Transverse colon (tissue), 4 donors: ENCODE measurements around the gene GCN1. TPM values are rescaled to one million over a fixed set of nuclear protein-coding genes. Genes with fewer than 3 reads are reported as not detected.

Experiments
- DNase-seq: peaks from one replicate; pipeline ENCODE4 v3.0.0-alpha.2; 2019
- H3K27ac ChIP-seq, 4 donors: fragments of 200-600 bp; sonication (generic); 2 replicates each; pipeline ENCODE4 v1.5.1; 2016 to 2018; ENCODE audit warnings: inconsistent platforms in 4 of 4
- H3K27me3 ChIP-seq: fragments of 200-600 bp; sonication (generic); 2 replicates; pipeline ENCODE4 v1.5.1; 2017; ENCODE audit warnings: inconsistent platforms
- H3K36me3 ChIP-seq, 4 donors: fragments of 200-600 bp; sonication (generic); 2 replicates each; pipeline ENCODE4 v1.5.1; 2017 to 2019; ENCODE audit warnings: inconsistent platforms in 4 of 4
- H3K4me1 ChIP-seq, 4 donors: fragments of 200-600 bp; sonication (generic); 2 replicates each; pipeline ENCODE4 v1.5.1; 2017 to 2020; ENCODE audit warnings: inconsistent platforms in 4 of 4
- H3K4me3 ChIP-seq, 4 donors: fragments of 200-600 bp; sonication (generic); 1 replicate in 1 of 4; 2 replicates in 3 of 4; pipeline versions ENCODE4 v1.5.1 to v1.6.1; 2017 to 2019; ENCODE audit warnings: inconsistent platforms in 4 of 4
- H3K9me3 ChIP-seq, 2 donors: fragments of 200-600 bp; sonication (generic); 2 replicates each; pipeline ENCODE4 v1.5.1; 2017 to 2019; ENCODE audit warnings: inconsistent platforms in 2 of 2
- CTCF ChIP-seq, 5 experiments: fragments of 200-600 bp in 3 of 5; fragments of 450-650 bp in 2 of 5; sonication (generic) in 3 of 5; IDR thresholded peaks; 1 replicate in 2 of 5; 2 replicates in 3 of 5; pipeline ENCODE4 v1.5.1; 2016 to 2017; ENCODE audit warnings: antibody characterized with exemption in 5 of 5, inconsistent platforms in 3 of 5, mild to moderate bottlenecking in 2 of 5, moderate library complexity in 1 of 5
- EP300 ChIP-seq: sonication (generic); formaldehyde crosslinking; IDR thresholded peaks from one replicate; pipeline ENCODE4 v1.6.1; 2017; ENCODE audit warnings: antibody characterized with exemption, low read depth
- POLR2A ChIP-seq: fragments of 450-650 bp; IDR thresholded peaks from one replicate; pipeline ENCODE4 v1.6.1; 2016; ENCODE audit warnings: antibody characterized with exemption, mild to moderate bottlenecking, moderate library complexity
- POLR2AphosphoS5 ChIP-seq, 3 donors: sonication (generic); formaldehyde crosslinking; IDR thresholded peaks; one replicate each; pipeline ENCODE4 v1.6.1; 2016; ENCODE audit warnings: antibody characterized with exemption in 3 of 3
- WGBS, 2 donors: methylation state at CpG; one replicate each; pipeline ENCODE4 v1.1.5; 2018; ENCODE audit warnings: low coverage in 1 of 2; 5-methylcytosine and 5-hydroxymethylcytosine counted together
- in situ Hi-C, 4 donors: fragments of 200-750 bp; cut with MboI; loops; one replicate each; pipeline versions ENCODE4 v1.15.0 to v1.15.1; 2017; ENCODE audit warnings: low sequenced_read_pairs in 3 of 4, low pct_ligation_motif_present in 1 of 4, low pct_unique_long_range_greater_than_20kb in 1 of 4
- intact Hi-C: fragments of 100-400 bp; cut with DNase I; formaldehyde crosslinking; loops from one replicate; pipeline ENCODE4 v1.15.1; 2023; ENCODE audit warnings: low total_unique reads
- total RNA-seq, 4 donors: library from RNA; depleted of rRNA; stranded (reverse); fragments of >200 nt; gene quantifications; one replicate each; pipeline ENCODE4 v1.1.0, GENCODE V29; 2016

The GCN1 gene
- total RNA-seq, 4 donors from 2014 or later, result 70.0 to 141 (median 107) TPM

GRCh38 chr12:120216742-120217605 lies 22.5 kb upstream of the GCN1 start:
- in situ Hi-C loops, result no loop called here
- WGBS, 2 donors, result 87 to 93% methylated on average over 5 to 32 of the region's 32 CpGs
- no peak overlapping the region for H3K4me3 ChIP-seq
- no peaks in the 10 kb centered on the region for H3K9me3 ChIP-seq
- no peaks in the 10 kb centered on the region for H3K27me3 ChIP-seq
- peaks cover 0 to 64% (median 33%) of the 10 kb centered on the region in 4 donors for H3K36me3 ChIP-seq
- no peak for DNase-seq
- peaks cover 0 to 4% (median 1%) of the 10 kb centered on the region in 4 donors for H3K4me1 ChIP-seq
- intact Hi-C loops, result no loop called here
- H3K27ac ChIP-seq, result no peak overlapping the region
- TF ChIP-seq CTCF (IDR thresholded peaks at IDR 0.05) (no peak), POLR2AphosphoS5 (IDR thresholded peaks at IDR 0.05) (no peak), POLR2A (no peak), EP300 (no peak)

- Histone ChIP-seq H3K4me3 (no peak overlapping the region), H3K27me3 (no peaks in the 10 kb centered on the region), H3K9me3 (no peaks in the 10 kb centered on the region), H3K27ac (no peak overlapping the region), H3K36me3 (peaks cover 0 to 56% (median 26%) of the 10 kb centered on the region in 4 donors), H3K4me1 (peaks cover 0 to 13% (median 8%) of the 10 kb centered on the region in 4 donors)
- intact Hi-C loops, result no loop called here
- DNase-seq, result no peak
- TF ChIP-seq POLR2AphosphoS5 (IDR thresholded peaks at IDR 0.05) (no peak), POLR2A (no peak)
- in situ Hi-C loops, result no loop called here
- 83 to 84% methylated on average over 5 to 23 of the region's 23 CpGs for WGBS, 2 donors
Observed at GRCh38 chr12:120215766-120216735, 21.5 kb upstream of the GCN1 start.

GRCh38 chr12:120215357-120215735 lies 20.8 kb upstream of the GCN1 start:
- no peaks in the 10 kb centered on the region for H3K27me3 ChIP-seq
- no peak for DNase-seq
- peak; percentile 10 for TF ChIP-seq POLR2A
- no peak for TF ChIP-seq EP300
- intact Hi-C loops (no loop called here), in situ Hi-C loops (no loop called here)
- WGBS, 2 donors, result 72 to 76% methylated on average over 9 to 15 of the region's 15 CpGs
- H3K9me3 ChIP-seq, result no peaks in the 10 kb centered on the region
- peaks cover 0 to 19% (median 12%) of the 10 kb centered on the region in 4 donors for H3K4me1 ChIP-seq
- H3K4me3 ChIP-seq, result no peak overlapping the region
- no peak overlapping the region for H3K27ac ChIP-seq
- peaks cover 0 to 50% (median 23%) of the 10 kb centered on the region in 4 donors for H3K36me3 ChIP-seq

GRCh38 chr12:120214626-120215356 lies 20.3 kb upstream of the GCN1 start:
- in situ Hi-C loops (no loop called here), intact Hi-C loops (no loop called here)
- no peak for DNase-seq
- Histone ChIP-seq H3K9me3 (no peaks in the 10 kb centered on the region), H3K27ac (no peak overlapping the region), H3K4me1 (peaks cover 0 to 19% (median 12%) of the 10 kb centered on the region in 4 donors), H3K4me3 (no peak overlapping the region), H3K36me3 (peaks cover 0 to 46% (median 23%) of the 10 kb centered on the region in 4 donors), H3K27me3 (no peaks in the 10 kb centered on the region)
- WGBS, 2 donors, result 90% methylated on average over 34 of the region's 34 CpGs; no CpG with 5 or more reads in 1 of the 2 donors
- TF ChIP-seq POLR2A (no peak), POLR2AphosphoS5 (IDR thresholded peaks at IDR 0.05) (no peak), EP300 (no peak), CTCF (IDR thresholded peaks at IDR 0.05) (no peak)
